Ovary (tissue), 9 donors: ENCODE results near the gene FGGY. TPM values are rescaled to one million over a fixed set of nuclear protein-coding genes. Genes with fewer than 3 reads are reported as not detected.
"Not testable (repeated sequence)": the region's sequence is repeated elsewhere in the genome, so short reads cannot be mapped to it uniquely, and the experiment has no call there.

Experiments
- DNase-seq, 5 donors: peaks; one replicate each; pipeline ENCODE4 v3.0.0-alpha.2; 2019 to 2020
- H3K27ac ChIP-seq, 2 donors: fragments of 200-600 bp; one replicate each; pipeline versions ENCODE4 v1.5.1 to v1.8.0; 2019 to 2022
- H3K27me3 ChIP-seq: fragments of 200-600 bp; one replicate; pipeline ENCODE4 v1.8.0; 2022
- H3K36me3 ChIP-seq: fragments of 200-600 bp; sonication (generic); one replicate; pipeline ENCODE4 v1.5.1; 2019
- H3K4me1 ChIP-seq: one replicate; pipeline ENCODE4 v1.8.1; 2013; ENCODE audit warnings: mild to moderate bottlenecking, moderate library complexity; ENCODE audit not compliant: insufficient read depth
- H3K4me3 ChIP-seq: fragments of 200-600 bp; sonication (generic); one replicate; pipeline ENCODE4 v1.5.1; 2017
- H3K9me3 ChIP-seq, 2 donors: fragments of 200-600 bp in 1 of 2; sonication (generic) in 1 of 2; one replicate each; pipeline versions ENCODE4 v1.5.1 to v1.8.1; 2013 to 2019; ENCODE audit warnings: mild to moderate bottlenecking in 1 of 2, moderate library complexity in 1 of 2
- CTCF ChIP-seq, 3 donors: fragments of 450-650 bp in 2 of 3; fragments of 200-600 bp in 1 of 3; IDR thresholded peaks; one replicate each; pipeline versions ENCODE4 v1.5.1 to v1.8.0; 2016 to 2022; ENCODE audit warnings: antibody characterized with exemption in 3 of 3, mild to moderate bottlenecking in 1 of 3
- EP300 ChIP-seq: sonication (generic); formaldehyde crosslinking; IDR thresholded peaks from one replicate; pipeline ENCODE4 v1.6.1; 2017; ENCODE audit warnings: antibody characterized with exemption
- POLR2A ChIP-seq: fragments of 450-650 bp; IDR thresholded peaks from one replicate; pipeline ENCODE4 v1.6.1; 2017; ENCODE audit warnings: antibody characterized with exemption, mild to moderate bottlenecking, moderate library complexity
- WGBS, 3 donors: extraction: QIAGEN DNeasy Blood & Tissue Kit in 1 of 3; methylation state at CpG; one replicate each; pipeline versions ENCODE4 v1.1.5 to v1.1.7; 2013 to 2017; 5-methylcytosine and 5-hydroxymethylcytosine counted together
- intact Hi-C, 4 donors: fragments of 100-400 bp; cut with DNase I; formaldehyde crosslinking; loops; one replicate each; pipeline versions ENCODE4 v1.11.0 to v1.15.1; 2022 to 2023
- polyA plus RNA-seq, 2 donors: library from polyadenylated mRNA; stranded (reverse); fragments of 200-250 nt in 1 of 2; fragments of 350-450 nt in 1 of 2; fragmentation: Illumina TruSeq in 1 of 2; extraction: RNeasy Lipid Tissue Mini Kit (QIAGEN cat#74804) in 1 of 2; gene quantifications; one replicate each; pipeline ENCODE4 v1.2.3, GENCODE V29; 2013 to 2014
- total RNA-seq, 7 donors: library from RNA; depleted of rRNA in 2 of 7; stranded (reverse); fragments of >200 nt in 2 of 7; fragmentation: NEBNext Ultra II Directional in 3 of 7; extraction: Animal tissue kit (Norgen Biotek cat#: 25700) in 3 of 7; gene quantifications; one replicate each; pipeline versions ENCODE4 v1.1.0 to v1.2.4, GENCODE V29; 2016 to 2023
- donor health status: DM: no; HTN: no; CAD: no; lungs with moderate emphysema.
- donor health status: DM: no; HTN: no; CAD: no.
- donor health status: Bipolar disorder and iron deficiency.
- donor health status: DM: yes; HTN: yes; CAD: no.
- donor health status: DM: no; HTN: no; CAD: no.
- donor health status: DM: yes; HTN: yes; CAD: no.

Gene FGGY
- total and polyA plus RNA-seq, 9 donors, result 7.9 to 62.0 (median 44.7) TPM

GRCh38 chr1:59705466-59706302 lies 408.8 kb downstream of the FGGY start:
- intact Hi-C loops, result loop anchor here (5.0 to 10.0 kb wide), 4 partner anchors 411 to 961 kb away; partner anchors contain the start of genes JUN (in 3 of the 4) and FGGY (in 1 of the 4)
- Histone ChIP-seq H3K4me3 (no peak overlapping the region), H3K4me1 (peaks cover 11% of the 10 kb centered on the region), H3K27ac (no peak overlapping the region), H3K9me3 (no peaks in the 10 kb centered on the region), H3K27me3 (no peaks in the 10 kb centered on the region), H3K36me3 (no peaks in the 10 kb centered on the region)
- WGBS, 3 donors, result 44 to 73% (median 51%) methylated on average over 5 of the region's 5 CpGs
- DNase-seq, result no peak
- no peak for TF ChIP-seq CTCF (IDR thresholded peaks at IDR 0.05)

GRCh38 chr1:59706303-59706599 lies 409.4 kb downstream of the FGGY start:
- Histone ChIP-seq H3K36me3 (no peaks in the 10 kb centered on the region), H3K27me3 (no peaks in the 10 kb centered on the region), H3K4me1 (peaks cover 11% of the 10 kb centered on the region), H3K4me3 (no peak overlapping the region), H3K27ac (peak overlapping the region in 1 of 2 donors; percentile 41), H3K9me3 (no peaks in the 10 kb centered on the region)
- no peak for DNase-seq
- no peak for TF ChIP-seq POLR2A
- TF ChIP-seq EP300, result no peak
- no peak for TF ChIP-seq CTCF (IDR thresholded peaks at IDR 0.05)
- intact Hi-C loops, result loop anchor here (5.0 to 10.0 kb wide), 4 partner anchors 411 to 961 kb away; partner anchors contain the start of genes JUN (in 3 of the 4) and FGGY (in 1 of the 4)

- TF ChIP-seq CTCF (IDR thresholded peaks at IDR 0.05) (no peak), POLR2A (no peak), EP300 (no peak)
Measured at GRCh38 chr1:59707178-59707791, 410.4 kb downstream of the FGGY start.

DNA sequence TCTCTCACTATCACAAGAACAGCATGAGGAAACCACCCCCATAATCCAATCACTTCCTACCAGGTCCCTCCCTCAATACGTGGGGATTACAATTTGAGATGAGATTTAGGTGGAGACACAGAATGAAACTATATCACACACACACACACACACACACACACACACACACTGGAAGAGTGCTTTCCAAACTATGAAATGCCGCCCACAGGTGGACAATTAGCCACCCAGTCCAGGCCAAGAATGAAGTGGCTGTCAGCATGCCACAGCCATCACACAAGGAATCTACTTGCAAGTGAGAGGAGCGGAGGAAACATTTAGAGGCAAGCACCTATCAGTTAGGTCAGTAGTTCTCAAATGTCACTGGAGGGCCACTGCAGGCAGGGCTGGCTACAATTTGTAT lies 412.4 kb downstream of the FGGY start:
- intact Hi-C loops, result loop anchor here (5.0 to 10.0 kb wide), 4 partner anchors 415 to 965 kb away; partner anchors contain the start of genes JUN (in 3 of the 4) and FGGY (in 1 of the 4)

More at GRCh38 chr1:59707178-59707791, 410.4 kb downstream of the FGGY start:
- DNase-seq, result peak; percentile 49 to 77 (median 62)
- intact Hi-C loops, result loop anchor here (5.0 to 10.0 kb wide), 4 partner anchors 412 to 962 kb away; partner anchors contain the start of genes JUN (in 3 of the 4) and FGGY (in 1 of the 4)
- Histone ChIP-seq H3K4me1 (peaks cover 11% of the 10 kb centered on the region), H3K9me3 (no peaks in the 10 kb centered on the region), H3K36me3 (no peaks in the 10 kb centered on the region), H3K27ac (peak overlapping the region in 1 of 2 donors; percentile 41), H3K27me3 (no peaks in the 10 kb centered on the region), H3K4me3 (no peak overlapping the region)
- WGBS, 3 donors, result 21 to 27% (median 23%) methylated on average over 7 of the region's 7 CpGs

GRCh38 chr1:59710920-59711319 lies 414.0 kb downstream of the FGGY start:
- WGBS, 3 donors, result 97 to 99% (median 98%) methylated on average over 2 of the region's 2 CpGs
- intact Hi-C loops, H3K9me3 ChIP-seq, H3K27me3 ChIP-seq, H3K4me1 ChIP-seq, H3K27ac ChIP-seq, H3K4me3 ChIP-seq, H3K36me3 ChIP-seq, DNase-seq: not testable (repeated sequence)

More for the DNA sequence above, 412.4 kb downstream of the FGGY start:
- peaks cover 9% of the 10 kb centered on the region for H3K4me1 ChIP-seq
- TF ChIP-seq CTCF (IDR thresholded peaks at IDR 0.05) (no peak), POLR2A (no peak), EP300 (no peak)
- no peak overlapping the region for H3K27ac ChIP-seq
- no peak for DNase-seq
- 94 to 96% (median 94%) methylated on average over 3 of the region's 3 CpGs for WGBS, 3 donors
- H3K9me3 ChIP-seq, result no peaks in the 10 kb centered on the region
- H3K36me3 ChIP-seq, result no peaks in the 10 kb centered on the region
- no peaks in the 10 kb centered on the region for H3K27me3 ChIP-seq
- H3K4me3 ChIP-seq, result no peak overlapping the region
